Measurements from ENCODE around the gene SLC7A8.

DNA sequence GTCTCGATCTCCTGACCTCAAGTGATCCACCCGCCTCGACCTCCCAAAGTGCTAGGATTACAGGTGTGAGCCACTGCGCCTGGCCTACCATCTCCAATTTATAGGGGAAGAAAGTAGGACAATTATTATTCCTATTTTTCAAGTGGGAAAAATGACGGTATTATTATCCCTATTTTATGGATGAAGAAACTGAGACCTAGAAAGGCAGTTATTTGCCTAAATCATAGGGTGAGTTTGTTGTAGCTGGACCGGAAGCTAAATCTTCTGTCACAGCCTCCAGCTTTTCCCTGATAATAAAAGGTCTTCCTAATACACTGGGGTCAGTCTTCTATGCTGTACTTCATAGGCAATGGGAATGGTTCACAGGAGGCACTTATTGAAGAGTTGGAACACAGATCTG, 13.8 kb downstream of the SLC7A8 start:
- TF ChIP-seq, protein P1, sequence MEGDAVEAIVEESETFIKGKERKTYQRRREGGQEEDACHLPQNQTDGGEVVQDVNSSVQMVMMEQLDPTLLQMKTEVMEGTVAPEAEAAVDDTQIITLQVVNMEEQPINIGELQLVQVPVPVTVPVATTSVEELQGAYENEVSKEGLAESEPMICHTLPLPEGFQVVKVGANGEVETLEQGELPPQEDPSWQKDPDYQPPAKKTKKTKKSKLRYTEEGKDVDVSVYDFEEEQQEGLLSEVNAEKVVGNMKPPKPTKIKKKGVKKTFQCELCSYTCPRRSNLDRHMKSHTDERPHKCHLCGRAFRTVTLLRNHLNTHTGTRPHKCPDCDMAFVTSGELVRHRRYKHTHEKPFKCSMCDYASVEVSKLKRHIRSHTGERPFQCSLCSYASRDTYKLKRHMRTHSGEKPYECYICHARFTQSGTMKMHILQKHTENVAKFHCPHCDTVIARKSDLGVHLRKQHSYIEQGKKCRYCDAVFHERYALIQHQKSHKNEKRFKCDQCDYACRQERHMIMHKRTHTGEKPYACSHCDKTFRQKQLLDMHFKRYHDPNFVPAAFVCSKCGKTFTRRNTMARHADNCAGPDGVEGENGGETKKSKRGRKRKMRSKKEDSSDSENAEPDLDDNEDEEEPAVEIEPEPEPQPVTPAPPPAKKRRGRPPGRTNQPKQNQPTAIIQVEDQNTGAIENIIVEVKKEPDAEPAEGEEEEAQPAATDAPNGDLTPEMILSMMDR (conservative IDR thresholded peaks at IDR 0.05; ENCODE audit: low read depth, low read length) = no peak
- TF ChIP-seq CEBPB (IDR thresholded peaks at IDR 0.05; ENCODE audit: low read depth, low read length) (no peak), MXI1 (IDR thresholded peaks at IDR 0.05; ENCODE audit: borderline replicate concordance, low read depth, low read length) (no peak), SMC3 (IDR thresholded peaks at IDR 0.05; ENCODE audit: low read depth, low read length) (no peak), POLR2A (IDR thresholded peaks at IDR 0.05; ENCODE audit: low read depth, low read length) (no peak), RCOR1 (IDR thresholded peaks at IDR 0.05; ENCODE audit: insufficient replicate concordance, low read length) (no peak), CHD1 (IDR thresholded peaks at IDR 0.05; ENCODE audit: low read depth, low read length) (no peak), RAD21 (IDR thresholded peaks at IDR 0.05; ENCODE audit: low read length) (no peak), USF2 (IDR thresholded peaks at IDR 0.05; ENCODE audit: low read depth, low read length) (no peak), BHLHE40 (IDR thresholded peaks at IDR 0.05; ENCODE audit: low read depth, low read length) (no peak), MAZ (IDR thresholded peaks at IDR 0.05; ENCODE audit: borderline replicate concordance, low read depth, low read length) (no peak), NFE2L2 (IDR thresholded peaks at IDR 0.05; ENCODE audit: low read depth, low read length) (no peak), ELK1 (IDR thresholded peaks at IDR 0.05; ENCODE audit: borderline replicate concordance, low read depth, low read length) (no peak), RFX5 (IDR thresholded peaks at IDR 0.05; ENCODE audit: low read depth, low read length) (no peak)

Measured in IMR-90 (cell line).